AG04450 (cell line): Measurements from ENCODE around the gene APOC4. TPM values are rescaled to one million over a fixed set of nuclear protein-coding genes. Genes with fewer than 3 reads are reported as not detected.
"Not testable (repeated sequence)": the region's sequence is repeated elsewhere in the genome, so short reads cannot be mapped to it uniquely, and the experiment has no call there.

ENCODE experiments used
- CTCF ChIA-PET: fragments of 300-600, 350-600 bp; formaldehyde crosslinking; extraction: SDS; loops from one replicate; lab custom pipeline; 2022; ENCODE audit warnings: antibody characterized with exemption, inconsistent platforms; lab: Charles Lee
- POLR2A ChIA-PET: fragments of 350-600 bp; formaldehyde crosslinking; extraction: SDS; loops from one replicate; lab custom pipeline; 2021; ENCODE audit warnings: antibody characterized with exemption, inconsistent platforms; lab: Yijun Ruan, JAX
- DNase-seq: peaks from one replicate; pipeline ENCODE4 v3.0.0-alpha.2; 2011; ENCODE audit warnings: low read depth, low spot score
- H3K27ac ChIP-seq: one replicate; pipeline ENCODE4 v1.5.1; 2012; ENCODE audit warnings: low read depth, low read length, control low read depth
- H3K27me3 ChIP-seq: one replicate; pipeline ENCODE4 v1.6.0; 2012; ENCODE audit warnings: low read length; ENCODE audit not compliant: control insufficient read depth, insufficient read depth
- H3K4me3 ChIP-seq: 2 replicates; pipeline ENCODE4 v1.5.1; 2011; ENCODE audit warnings: mild to moderate bottlenecking, low read depth, low read length, control low read depth
- H3K9me3 ChIP-seq: 2 replicates; pipeline ENCODE4 v1.5.1; 2012; ENCODE audit warnings: low read length; ENCODE audit not compliant: control insufficient read depth, insufficient read depth
- CTCF ChIP-seq: IDR thresholded peaks from 2 replicates; pipeline ENCODE4 v1.5.1; 2011; ENCODE audit warnings: low read depth, low read length, control low read depth, inconsistent platforms
- polyA plus RNA-seq: library from polyadenylated mRNA; depleted of rRNA; stranded (reverse); fragments of >200 nt; gene quantifications from 2 replicates; pipeline ENCODE4 v1.2.3, GENCODE V29; 2011

Gene APOC4
- polyA plus RNA-seq, 1 experiment: not detected

GRCh38 chr19:44969437-44969836 is 27.4 kb downstream of the APOC4 start:
- TF ChIP-seq CTCF: no peak
- H3K27ac ChIP-seq: no peak overlapping the region
- no peak for DNase-seq
- ChIA-PET CTCF (interaction anchor here (0.7 kb wide), 1 partner anchor 19 kb away, joined by 5 read pairs; no protein-coding TSS in a partner anchor), POLR2A (interaction anchor here (0.7 kb wide), 1 partner anchor 82 kb away, joined by 7 read pairs; no protein-coding TSS in a partner anchor)
- no peaks in the 10 kb centered on the region for H3K9me3 ChIP-seq
- no peak overlapping the region for H3K4me3 ChIP-seq
- no peaks in the 10 kb centered on the region for H3K27me3 ChIP-seq

- H3K27ac ChIP-seq, H3K9me3 ChIP-seq, DNase-seq, H3K4me3 ChIP-seq, H3K27me3 ChIP-seq: not testable (repeated sequence)
- POLR2A ChIA-PET: interaction anchor here (0.6 to 0.7 kb wide), 2 partner anchors 14 to 402 kb away, joined by 3 to 6 read pairs; no protein-coding TSS in a partner anchor
- CTCF ChIA-PET: interaction anchor here (0.6 to 0.7 kb wide), 2 partner anchors 46 to 126 kb away, joined by 4 read pairs; partner anchors contain the start of gene NECTIN2
Measured at GRCh38 chr19:44971451-44971850, 29.4 kb downstream of the APOC4 start.

GRCh38 chr19:44972802-44973201 is 30.8 kb downstream of the APOC4 start:
- Histone ChIP-seq H3K4me3 (no peak overlapping the region), H3K9me3 (no peaks in the 10 kb centered on the region), H3K27me3 (no peaks in the 10 kb centered on the region), H3K27ac (no peak overlapping the region)
- TF ChIP-seq CTCF: no peak
- no peak for DNase-seq
- CTCF ChIA-PET: no interaction called here
- POLR2A ChIA-PET: no interaction called here

GRCh38 chr19:44973982-44974735 is 32.1 kb downstream of the APOC4 start:
- CTCF ChIA-PET: interaction anchor here (1.0 to 1.5 kb wide), 3 partner anchors 10 to 22 kb away, joined by 3 to 4 read pairs (median 4); no protein-coding TSS in a partner anchor
- H3K9me3 ChIP-seq: no peaks in the 10 kb centered on the region
- POLR2A ChIA-PET: no interaction called here
- no peak overlapping the region for H3K4me3 ChIP-seq
- no peak for DNase-seq
- H3K27ac ChIP-seq: no peak overlapping the region
- TF ChIP-seq CTCF: no peak
- H3K27me3 ChIP-seq: no peaks in the 10 kb centered on the region

- Histone ChIP-seq H3K9me3 (no peaks in the 10 kb centered on the region), H3K4me3 (no peak overlapping the region), H3K27ac (no peak overlapping the region), H3K27me3 (no peaks in the 10 kb centered on the region)
- POLR2A ChIA-PET: no interaction called here
- no peak for DNase-seq
- TF ChIP-seq CTCF: no peak
- CTCF ChIA-PET: interaction anchor here (1.4 to 1.5 kb wide), 2 partner anchors 15 to 23 kb away, joined by 4 read pairs; no protein-coding TSS in a partner anchor
Measured at GRCh38 chr19:44974857-44975256, 32.8 kb downstream of the APOC4 start.
